Activated CD4-positive, alpha-beta memory T cell treated with anti-CD3 and anti-CD28 coated beads for 36 hours (primary cell): ENCODE data around the gene ZNF407. TPM values are rescaled to one million over a fixed set of nuclear protein-coding genes. Genes with fewer than 3 reads are reported as not detected.
"Not testable (repeated sequence)": the region's sequence is repeated elsewhere in the genome, so short reads cannot be mapped to it uniquely, and the experiment has no call there.

Experiments
- CTCF ChIA-PET: fragments of 350-600 bp; sonication (Branson Sonifier 250); formaldehyde crosslinking; loops from one replicate; lab custom pipeline; 2021; ENCODE audit warnings: antibody characterized with exemption, inconsistent platforms; lab: Charles Lee
- POLR2A ChIA-PET: fragments of 350-600 bp; sonication (Branson Sonifier 250); formaldehyde crosslinking; loops from one replicate; lab custom pipeline; 2021; ENCODE audit warnings: antibody characterized with exemption; lab: Charles Lee
- DNase-seq: peaks from one replicate; pipeline ENCODE4 v3.0.0-alpha.2; 2020
- H3K27ac Mint-ChIP-seq: one replicate; pipeline ENCODE4 v1.8.0; 2021; ENCODE audit warnings: mixed read lengths
- H3K27me3 Mint-ChIP-seq: one replicate; pipeline ENCODE4 v1.8.0; 2021; ENCODE audit warnings: mixed read lengths
- H3K36me3 Mint-ChIP-seq: one replicate; pipeline ENCODE4 v1.8.0; 2021; ENCODE audit warnings: mixed read lengths
- H3K4me1 Mint-ChIP-seq: one replicate; pipeline ENCODE4 v1.8.0; 2021; ENCODE audit warnings: low read depth, mixed read lengths
- H3K4me3 Mint-ChIP-seq: one replicate; pipeline ENCODE4 v1.8.0; 2021; ENCODE audit warnings: mild to moderate bottlenecking, mixed read lengths
- H3K9me3 Mint-ChIP-seq: one replicate; pipeline ENCODE4 v1.8.0; 2021; ENCODE audit warnings: mixed read lengths
- intact Hi-C: fragments of 100-400 bp; cut with micrococcal nuclease; formaldehyde crosslinking; loops from one replicate; pipeline ENCODE4 v1.15.1; 2023
- total RNA-seq, 2 experiments: library from RNA; stranded (reverse); gene quantifications; one replicate each; pipeline ENCODE4 v1.2.3, GENCODE V29; 2021

ZNF407 gene
- total RNA-seq, 2 experiments from 2014 or later = 10.0 to 10.5 TPM

GRCh38 chr18:74961596-74961995 lies 363.9 kb downstream of the ZNF407 start:
- POLR2A ChIA-PET = interaction anchor here (0.6 kb wide), 1 partner anchor 147 kb away, joined by 5 read pairs; no protein-coding TSS in a partner anchor
- Mint-ChIP-seq H3K36me3 (peaks cover 6% of the 10 kb centered on the region), H3K27ac (no peak overlapping the region), H3K4me1 (no peaks in the 10 kb centered on the region), H3K27me3 (no peaks in the 10 kb centered on the region), H3K9me3 (peaks cover 6% of the 10 kb centered on the region), H3K4me3 (no peak overlapping the region)
- CTCF ChIA-PET = no interaction called here
- no peak for DNase-seq
- intact Hi-C loops = no loop called here

GRCh38 chr18:74963820-74964446 lies 366.3 kb downstream of the ZNF407 start:
- DNase-seq = no peak
- POLR2A ChIA-PET = no interaction called here
- Mint-ChIP-seq H3K27ac (no peak overlapping the region), H3K27me3 (no peaks in the 10 kb centered on the region), H3K9me3 (peaks cover 6% of the 10 kb centered on the region), H3K36me3 (peaks cover 9% of the 10 kb centered on the region), H3K4me3 (no peak overlapping the region), H3K4me1 (no peaks in the 10 kb centered on the region)
- CTCF ChIA-PET = interaction anchor here (0.9 to 1.2 kb wide), 2 partner anchors 8 to 62 kb away, joined by 3 to 5 read pairs; no protein-coding TSS in a partner anchor
- intact Hi-C loops = loop anchor here (2.0 kb wide), 1 partner anchor 309 kb away; no protein-coding TSS in a partner anchor

- Mint-ChIP-seq H3K27ac (no peak overlapping the region), H3K4me3 (no peak overlapping the region), H3K9me3 (peaks cover 6% of the 10 kb centered on the region), H3K4me1 (no peaks in the 10 kb centered on the region), H3K27me3 (no peaks in the 10 kb centered on the region), H3K36me3 (peaks cover 9% of the 10 kb centered on the region)
- intact Hi-C loops = no loop called here
- CTCF ChIA-PET = no interaction called here
- no peak for DNase-seq
- POLR2A ChIA-PET = no interaction called here
Measured at GRCh38 chr18:74965682-74966081, 368.0 kb downstream of the ZNF407 start.

GRCh38 chr18:74967438-74967837 lies 369.8 kb downstream of the ZNF407 start:
- Mint-ChIP-seq H3K9me3 (peaks cover 6% of the 10 kb centered on the region), H3K4me3 (no peak overlapping the region), H3K4me1 (no peaks in the 10 kb centered on the region), H3K27ac (no peak overlapping the region), H3K36me3 (peaks cover 6% of the 10 kb centered on the region), H3K27me3 (no peaks in the 10 kb centered on the region)
- ChIA-PET CTCF (no interaction called here), POLR2A (no interaction called here)
- intact Hi-C loops = no loop called here
- DNase-seq = no peak

DNA sequence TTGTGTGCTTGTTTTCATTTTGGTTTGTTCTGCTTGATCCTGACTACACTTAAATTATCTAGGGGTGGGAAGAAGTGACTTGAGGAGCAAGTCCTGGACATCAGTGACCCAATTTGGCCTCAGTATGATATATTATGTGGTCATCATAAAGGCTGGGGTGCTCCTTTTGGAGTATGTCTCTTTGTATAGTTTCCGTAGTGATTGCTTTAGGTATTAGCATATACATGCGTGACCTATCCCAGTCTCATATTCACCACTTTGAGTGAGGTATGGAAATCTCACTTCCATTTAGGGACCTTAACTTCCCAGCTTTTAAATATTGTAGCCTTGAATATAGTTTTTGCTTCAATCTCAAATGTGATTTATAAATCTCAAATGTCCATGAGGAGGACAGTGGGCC lies 370.3 kb downstream of the ZNF407 start:
- H3K27ac Mint-ChIP-seq = no peak overlapping the region
- H3K9me3 Mint-ChIP-seq = peaks cover 6% of the 10 kb centered on the region
- no peak for DNase-seq
- H3K27me3 Mint-ChIP-seq = no peaks in the 10 kb centered on the region
- no peak overlapping the region for H3K4me3 Mint-ChIP-seq
- peaks cover 6% of the 10 kb centered on the region for H3K36me3 Mint-ChIP-seq
- H3K4me1 Mint-ChIP-seq = no peaks in the 10 kb centered on the region
- CTCF ChIA-PET = no interaction called here
- intact Hi-C loops = no loop called here
- POLR2A ChIA-PET = no interaction called here

DNA sequence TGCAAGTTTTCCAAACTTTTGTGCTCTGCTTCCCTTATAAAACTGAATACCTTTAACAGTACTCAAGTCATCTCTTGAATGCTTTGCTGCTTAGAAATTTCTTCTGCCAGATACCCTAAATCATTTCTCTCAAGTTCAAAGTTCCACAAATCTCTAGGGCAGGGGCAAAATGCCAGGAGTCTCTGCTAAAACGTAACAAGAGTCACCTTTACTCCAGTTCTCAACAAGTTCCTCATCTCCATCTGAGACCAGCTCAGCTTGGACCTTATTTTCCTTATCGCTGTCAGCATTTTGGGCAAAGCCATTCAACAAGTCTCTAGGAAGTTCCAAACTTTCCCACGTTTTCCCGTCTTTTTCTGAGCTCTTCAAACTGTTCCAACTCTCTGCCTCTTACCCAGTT lies 373.7 kb downstream of the ZNF407 start:
- POLR2A ChIA-PET, H3K4me1 Mint-ChIP-seq, CTCF ChIA-PET, H3K9me3 Mint-ChIP-seq, H3K27me3 Mint-ChIP-seq, DNase-seq, intact Hi-C loops, H3K36me3 Mint-ChIP-seq, H3K27ac Mint-ChIP-seq, H3K4me3 Mint-ChIP-seq: not testable (repeated sequence)

DNA sequence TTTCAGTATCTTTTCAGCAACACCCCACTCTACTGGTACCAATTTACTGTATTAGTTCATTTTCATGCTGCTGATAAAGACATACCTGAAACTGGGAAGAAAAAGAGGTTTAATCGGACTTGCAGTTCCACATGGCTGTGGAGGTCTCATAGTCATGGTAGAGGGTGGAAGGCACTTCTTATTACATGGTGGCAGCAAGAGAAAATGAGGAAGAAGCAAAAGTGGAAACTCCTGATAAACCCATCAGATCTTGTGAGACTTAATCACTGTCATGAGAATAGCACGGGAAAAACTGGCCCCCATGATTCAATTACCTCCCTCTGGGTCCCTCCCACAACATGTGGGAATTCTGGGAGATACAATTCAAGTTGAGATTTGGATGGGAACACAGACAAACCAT lies 374.1 kb downstream of the ZNF407 start:
- intact Hi-C loops, H3K27ac Mint-ChIP-seq, POLR2A ChIA-PET, H3K4me1 Mint-ChIP-seq, DNase-seq, H3K9me3 Mint-ChIP-seq, H3K27me3 Mint-ChIP-seq, H3K4me3 Mint-ChIP-seq, H3K36me3 Mint-ChIP-seq: not testable (repeated sequence)
- CTCF ChIA-PET = interaction anchor here (1.1 kb wide), 1 partner anchor 9 kb away, joined by 5 read pairs; no protein-coding TSS in a partner anchor

DNA sequence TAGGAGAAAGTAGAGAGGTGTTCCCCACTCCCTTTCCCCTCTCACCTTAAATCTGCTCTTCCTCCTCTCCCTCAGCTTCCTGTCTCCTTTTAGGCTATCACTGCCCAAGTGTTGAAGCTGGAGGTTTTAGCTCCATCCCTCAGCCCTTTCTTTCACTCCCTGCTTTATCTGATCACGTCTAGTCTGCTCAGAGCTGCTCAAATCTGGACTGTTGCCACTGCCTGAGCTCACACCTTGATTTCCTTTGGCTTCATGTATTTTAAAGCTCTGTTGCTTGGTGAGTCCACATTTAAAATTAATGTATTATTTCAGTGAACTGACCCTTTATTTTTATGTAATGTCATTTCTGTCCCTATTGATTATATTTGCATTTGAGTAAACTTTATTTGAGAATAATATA lies 374.7 kb downstream of the ZNF407 start:
- ChIA-PET POLR2A (interaction anchor here (0.5 kb wide), 1 partner anchor 672 kb away, joined by 5 read pairs; no protein-coding TSS in a partner anchor), CTCF (interaction anchor here (1.1 kb wide), 1 partner anchor 9 kb away, joined by 5 read pairs; no protein-coding TSS in a partner anchor)
- no peak overlapping the region for H3K4me3 Mint-ChIP-seq
- no peaks in the 10 kb centered on the region for H3K9me3 Mint-ChIP-seq
- no peaks in the 10 kb centered on the region for H3K4me1 Mint-ChIP-seq
- H3K27me3 Mint-ChIP-seq = no peaks in the 10 kb centered on the region
- intact Hi-C loops = no loop called here
- H3K27ac Mint-ChIP-seq = no peak overlapping the region
- H3K36me3 Mint-ChIP-seq = peaks cover 2% of the 10 kb centered on the region
- DNase-seq = no peak

DNA sequence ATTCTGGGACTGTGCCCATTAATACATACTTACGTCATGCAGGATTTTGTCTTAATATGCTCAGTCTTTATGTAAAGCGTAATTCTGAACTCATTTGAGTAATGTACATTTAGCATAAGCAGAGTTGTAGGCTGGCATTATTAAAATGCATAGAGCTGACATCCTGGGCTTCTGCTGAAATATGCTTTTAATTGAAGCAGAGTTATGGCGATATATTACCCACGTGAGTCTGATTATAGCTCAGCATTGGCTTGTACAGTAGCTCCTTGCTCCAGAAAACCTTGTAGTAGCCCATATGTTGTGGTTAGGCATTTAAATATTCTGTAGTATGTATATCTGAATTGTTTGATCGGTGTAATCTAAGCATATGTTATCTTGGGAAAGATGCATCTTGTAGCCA lies 377.3 kb downstream of the ZNF407 start:
- H3K27me3 Mint-ChIP-seq = no peaks in the 10 kb centered on the region
- no peak overlapping the region for H3K27ac Mint-ChIP-seq
- DNase-seq = no peak
- H3K36me3 Mint-ChIP-seq = no peaks in the 10 kb centered on the region
- intact Hi-C loops = no loop called here
- H3K9me3 Mint-ChIP-seq = no peaks in the 10 kb centered on the region
- CTCF ChIA-PET = interaction anchor here (1.5 kb wide), 1 partner anchor 254 kb away, joined by 3 read pairs; no protein-coding TSS in a partner anchor
- POLR2A ChIA-PET = no interaction called here
- H3K4me3 Mint-ChIP-seq = no peak overlapping the region
- H3K4me1 Mint-ChIP-seq = no peaks in the 10 kb centered on the region

DNA sequence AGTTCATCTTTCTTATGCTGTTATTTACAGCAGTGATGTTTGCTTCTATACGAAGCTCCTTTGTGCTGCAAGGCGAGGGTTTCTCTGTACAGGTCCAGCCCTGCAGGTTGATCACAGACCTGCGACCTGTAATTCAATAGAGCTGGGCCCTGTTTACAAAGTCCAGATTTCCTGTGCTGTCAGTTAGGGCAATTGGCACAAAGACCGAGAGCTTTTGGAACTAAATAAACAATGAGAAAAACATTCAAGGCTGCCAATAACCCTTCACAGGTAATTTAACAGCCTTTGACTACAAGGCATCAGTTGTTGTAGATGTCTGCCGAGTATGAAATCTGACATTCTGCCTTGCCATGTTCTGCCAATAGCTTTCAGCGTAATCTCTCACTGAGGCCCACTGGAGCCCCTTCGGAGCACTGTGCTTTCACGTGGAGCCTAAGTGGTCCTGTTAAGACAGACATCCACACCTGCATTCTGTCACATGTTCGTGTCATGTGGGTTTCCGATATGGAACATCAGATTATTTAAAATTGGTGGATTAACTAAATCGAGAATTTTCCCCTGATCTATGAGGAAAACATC lies 378.8 kb downstream of the ZNF407 start:
- Mint-ChIP-seq H3K4me3 (no peak overlapping the region), H3K27ac (no peak overlapping the region), H3K9me3 (no peaks in the 10 kb centered on the region), H3K36me3 (peaks cover 4% of the 10 kb centered on the region), H3K27me3 (no peaks in the 10 kb centered on the region), H3K4me1 (no peaks in the 10 kb centered on the region)
- ChIA-PET CTCF (no interaction called here), POLR2A (no interaction called here)
- no peak for DNase-seq
- intact Hi-C loops = no loop called here

DNA sequence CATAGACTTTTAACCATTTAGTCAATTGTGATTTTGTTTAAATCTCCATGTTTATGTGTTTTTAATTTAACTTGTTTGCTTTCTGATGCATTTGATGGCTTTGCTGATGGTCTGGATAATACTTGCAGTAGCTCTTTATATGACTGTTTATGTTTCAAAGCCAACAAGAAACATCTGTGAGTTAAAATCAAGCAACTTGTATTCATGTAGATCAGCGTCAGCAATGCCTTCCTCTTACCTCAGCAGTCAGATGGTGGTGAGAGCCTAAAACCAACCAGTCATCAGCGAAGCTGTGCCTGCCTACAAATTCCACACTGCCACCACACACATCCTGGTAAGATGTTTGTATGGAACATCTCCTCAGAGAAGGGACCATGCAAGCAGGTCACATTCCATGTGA lies 379.4 kb downstream of the ZNF407 start:
- H3K4me3 Mint-ChIP-seq = no peak overlapping the region
- H3K36me3 Mint-ChIP-seq = peaks cover 5% of the 10 kb centered on the region
- POLR2A ChIA-PET = no interaction called here
- no peak for DNase-seq
- H3K4me1 Mint-ChIP-seq = no peaks in the 10 kb centered on the region
- intact Hi-C loops = no loop called here
- no peaks in the 10 kb centered on the region for H3K9me3 Mint-ChIP-seq
- H3K27me3 Mint-ChIP-seq = no peaks in the 10 kb centered on the region
- CTCF ChIA-PET = no interaction called here
- H3K27ac Mint-ChIP-seq = no peak overlapping the region

DNA sequence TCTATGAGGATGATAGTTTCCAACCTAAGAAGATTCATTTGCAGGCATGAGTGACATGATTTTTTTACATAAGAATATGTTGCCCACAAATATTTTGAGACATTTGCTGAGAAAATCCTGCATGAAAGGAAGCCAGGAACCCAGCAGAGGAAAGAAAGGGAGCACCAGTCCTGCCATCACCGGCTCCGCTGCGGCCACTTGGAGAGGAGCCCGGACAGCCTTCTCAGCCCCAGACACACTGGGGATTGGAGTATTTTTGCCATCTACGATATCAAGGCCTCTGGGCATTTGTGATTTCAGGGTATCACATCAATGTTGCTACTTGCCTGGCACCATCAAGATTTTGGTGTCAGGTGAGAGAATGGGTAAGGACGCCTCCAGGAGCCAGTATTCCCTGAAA lies 383.0 kb downstream of the ZNF407 start:
- intact Hi-C loops = no loop called here
- no peaks in the 10 kb centered on the region for H3K27me3 Mint-ChIP-seq
- ChIA-PET POLR2A (no interaction called here), CTCF (no interaction called here)
- peaks cover 5% of the 10 kb centered on the region for H3K36me3 Mint-ChIP-seq
- DNase-seq = no peak
- no peaks in the 10 kb centered on the region for H3K4me1 Mint-ChIP-seq
- H3K9me3 Mint-ChIP-seq = no peaks in the 10 kb centered on the region
- H3K27ac Mint-ChIP-seq = no peak overlapping the region
- H3K4me3 Mint-ChIP-seq = no peak overlapping the region

GRCh38 chr18:74981476-74981875 lies 383.8 kb downstream of the ZNF407 start:
- intact Hi-C loops = no loop called here
- Mint-ChIP-seq H3K27ac (no peak overlapping the region), H3K4me3 (no peak overlapping the region), H3K9me3 (no peaks in the 10 kb centered on the region), H3K27me3 (no peaks in the 10 kb centered on the region), H3K36me3 (peaks cover 5% of the 10 kb centered on the region), H3K4me1 (no peaks in the 10 kb centered on the region)
- ChIA-PET POLR2A (no interaction called here), CTCF (no interaction called here)
- DNase-seq = no peak
